GM18507 (cell line): ENCODE data around the gene YPEL3.
"Not testable (repeated sequence)": the region's sequence is repeated elsewhere in the genome, so short reads cannot be mapped to it uniquely, and the experiment has no call there.

Source experiments
- DNase-seq: peaks from one replicate; pipeline ENCODE4 v3.0.0; 2011; ENCODE audit warnings: low read depth; ENCODE audit not compliant: insufficient read length; ENCODE audit errors: extremely low spot score
- FAIRE-seq: peaks from 2 replicates; lab custom pipeline; 2011; peaks lifted over from hg19 to GRCh38; lab: Jason Lieb, UNC

YPEL3 gene

GRCh38 chr16:30120340-30121105 lies 24.5 kb upstream of the YPEL3 start:
- DNase-seq (no peak), FAIRE-seq (no peak)

DNA sequence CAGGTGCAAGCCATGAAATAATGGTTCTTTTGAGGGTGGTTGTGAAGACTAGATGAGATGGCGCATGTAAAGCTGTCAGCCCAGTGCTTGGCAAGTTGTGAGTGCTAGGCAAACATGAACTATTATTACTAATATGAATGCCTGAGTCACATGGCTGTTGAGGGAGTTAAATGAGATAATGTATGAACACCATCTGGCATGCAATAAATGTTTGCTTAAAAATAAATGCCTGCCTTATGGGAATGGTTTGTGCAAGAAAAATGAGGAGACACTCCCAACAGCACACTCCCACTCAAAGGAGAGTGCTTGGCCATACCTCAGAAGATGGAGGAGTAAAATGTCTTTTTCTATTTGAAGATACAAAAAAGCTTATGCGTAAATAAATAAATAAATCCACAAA lies 23.4 kb upstream of the YPEL3 start:
- DNase-seq: no peak
- FAIRE-seq: no peak

DNA sequence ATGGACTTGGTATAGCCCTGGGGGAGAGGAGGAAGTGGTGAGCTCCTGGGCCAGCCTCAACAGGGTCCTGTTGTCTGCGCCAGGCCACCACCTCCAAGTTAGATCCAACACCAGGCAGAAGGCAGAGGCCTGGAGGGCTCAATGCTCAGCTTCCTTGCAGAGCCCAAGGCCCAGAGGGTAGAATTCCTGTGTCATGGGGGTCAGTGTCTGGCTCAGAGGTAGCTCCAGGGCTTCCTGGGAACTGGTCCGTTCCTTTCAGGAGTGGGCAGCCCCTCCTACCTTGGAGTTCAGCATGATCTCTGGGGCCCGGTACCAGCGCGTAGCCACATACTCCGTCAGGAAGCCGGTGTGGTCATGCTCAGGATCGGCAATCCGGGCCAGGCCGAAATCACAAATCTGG lies 21.8 kb upstream of the YPEL3 start:
- no peak for DNase-seq
- no peak for FAIRE-seq

GRCh38 chr16:30116291-30117207 lies 20.5 kb upstream of the YPEL3 start:
- no peak for DNase-seq
- FAIRE-seq: no peak

DNA sequence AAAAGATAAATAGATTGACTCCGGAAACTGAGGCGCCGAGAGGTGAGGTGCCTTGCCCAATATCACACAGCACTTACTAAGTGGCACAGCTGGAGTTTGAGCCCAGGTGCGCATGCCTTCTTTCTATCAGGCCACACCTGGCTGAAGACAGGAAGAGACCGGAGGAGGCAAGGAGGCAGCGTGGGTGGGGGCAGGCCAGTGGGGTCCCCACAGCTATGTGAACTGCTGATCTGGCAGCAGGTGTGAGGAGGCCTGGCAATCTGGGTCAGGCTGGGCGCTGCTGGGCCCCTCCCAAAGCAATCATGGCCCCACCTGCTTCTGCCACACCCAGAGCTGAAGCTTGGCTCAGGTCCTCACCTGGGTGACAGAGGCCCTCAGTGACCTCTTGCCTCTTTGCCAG lies 19.2 kb upstream of the YPEL3 start:
- DNase-seq (no peak), FAIRE-seq (no peak)

GRCh38 chr16:30114833-30115232 lies 18.8 kb upstream of the YPEL3 start:
- not testable (repeated sequence) for DNase-seq, FAIRE-seq

GRCh38 chr16:30114411-30114810 lies 18.4 kb upstream of the YPEL3 start:
- FAIRE-seq: no peak

GRCh38 chr16:30113711-30114333 lies 17.8 kb upstream of the YPEL3 start:
- DNase-seq: no peak
- FAIRE-seq: no peak

More at GRCh38 chr16:30114411-30114810, 18.4 kb upstream of the YPEL3 start:
- no peak for DNase-seq

DNA sequence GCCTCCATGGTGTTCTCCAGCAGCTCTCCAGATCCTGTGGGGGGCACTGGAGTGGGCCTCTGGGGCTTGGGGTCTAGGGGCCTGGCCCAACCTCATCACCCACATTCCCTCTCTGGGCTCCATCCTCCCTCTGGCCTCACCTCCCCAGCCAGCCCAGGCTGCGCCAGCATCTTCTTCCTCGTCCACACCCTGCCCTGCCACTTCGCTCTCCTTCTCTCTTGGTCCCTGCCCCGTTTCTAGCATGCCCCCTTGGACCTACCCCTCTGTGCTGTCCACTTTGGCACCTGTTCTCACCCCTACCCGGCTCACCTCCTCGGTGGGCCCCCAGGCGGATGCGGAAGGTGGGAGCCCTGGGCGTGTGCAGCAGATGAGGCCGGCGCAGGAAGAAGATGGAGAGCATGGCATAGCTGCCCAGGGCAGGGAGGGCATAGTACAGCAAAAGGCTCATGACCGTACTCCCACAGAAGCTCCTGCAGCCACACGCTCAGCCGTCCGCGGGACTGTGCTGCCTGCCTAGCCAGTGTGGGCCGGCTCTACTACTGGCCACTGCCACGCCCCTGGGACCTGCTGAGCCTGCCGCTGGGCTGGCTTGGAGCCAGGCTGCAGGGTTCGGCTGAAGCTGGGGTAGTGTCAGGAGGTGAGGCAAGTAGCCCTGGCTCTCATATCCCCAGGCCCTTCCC lies 17.2 kb upstream of the YPEL3 start, which contains the start of gene GDPD3:
Gene GDPD3 (minus strand): TSS at position 507 of the 680 bp plus-strand sequence. CDS start 59 bp downstream, at position 448.
- FAIRE-seq (no peak), DNase-seq (no peak)

DNA sequence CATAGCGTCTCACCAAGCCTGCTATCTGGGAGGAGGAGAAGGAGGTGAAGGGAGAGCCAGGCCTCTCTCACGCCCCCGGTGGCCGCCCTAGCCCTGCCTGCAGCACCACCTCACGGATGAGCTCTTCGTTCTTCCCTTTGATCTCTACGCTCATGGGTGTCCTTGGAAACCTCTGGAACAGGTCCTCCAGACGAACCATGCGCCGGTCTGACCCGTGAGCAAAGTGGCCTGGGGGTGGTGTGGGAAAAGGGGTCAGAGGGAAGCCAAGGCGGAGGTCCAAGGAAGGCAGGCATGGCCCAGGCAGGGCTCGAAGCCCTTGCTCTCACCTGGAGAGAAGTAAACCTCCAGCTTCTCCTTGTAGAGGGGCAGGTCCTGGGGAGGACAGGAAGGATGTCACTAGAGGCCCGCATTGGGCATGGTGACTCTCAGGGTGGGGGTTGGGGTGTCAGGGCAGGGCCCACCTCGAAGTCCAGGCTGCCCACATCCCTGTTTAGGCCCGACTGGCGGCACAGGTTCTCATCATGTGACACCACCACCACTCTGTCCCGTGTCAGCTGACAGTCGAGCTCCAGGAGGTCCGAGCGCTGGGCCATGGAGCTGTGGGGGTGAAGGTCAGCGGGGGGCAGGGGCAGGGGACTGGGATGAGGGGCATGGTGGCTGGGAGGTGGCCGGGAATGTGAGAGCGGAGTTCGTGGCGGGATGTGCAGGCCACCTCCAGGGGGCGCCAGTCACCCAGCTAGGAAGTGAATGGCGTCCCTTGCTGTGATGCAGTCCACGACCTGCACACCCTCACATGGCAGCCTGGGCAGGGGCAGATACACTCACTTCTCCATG lies 16.4 kb upstream of the YPEL3 start:
- DNase-seq: peak; percentile 72
- peak; percentile 57 for FAIRE-seq

DNA sequence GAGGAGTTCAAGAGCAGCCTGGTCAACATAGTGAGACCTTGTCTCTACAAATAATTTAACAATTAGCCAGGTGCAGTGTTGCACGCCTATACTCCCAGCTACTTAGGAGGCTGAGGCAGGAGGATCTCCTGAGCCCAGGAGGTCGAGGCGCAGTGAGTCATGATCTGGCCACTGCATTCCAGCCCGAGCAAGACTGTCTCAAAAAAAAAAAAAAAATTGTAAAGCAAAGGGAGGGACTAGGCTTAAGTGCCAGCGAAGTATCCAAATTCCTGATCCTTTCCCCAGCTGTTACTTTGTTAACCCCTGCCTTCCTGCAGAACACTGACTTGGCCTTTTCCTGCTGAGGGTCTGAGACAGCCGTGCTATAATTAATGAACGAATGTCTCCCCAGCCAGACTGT lies 14.6 kb upstream of the YPEL3 start:
- FAIRE-seq (no peak), DNase-seq (no peak)

GRCh38 chr16:30108059-30108850 lies 12.2 kb upstream of the YPEL3 start:
- DNase-seq (no peak), FAIRE-seq (no peak)

DNA sequence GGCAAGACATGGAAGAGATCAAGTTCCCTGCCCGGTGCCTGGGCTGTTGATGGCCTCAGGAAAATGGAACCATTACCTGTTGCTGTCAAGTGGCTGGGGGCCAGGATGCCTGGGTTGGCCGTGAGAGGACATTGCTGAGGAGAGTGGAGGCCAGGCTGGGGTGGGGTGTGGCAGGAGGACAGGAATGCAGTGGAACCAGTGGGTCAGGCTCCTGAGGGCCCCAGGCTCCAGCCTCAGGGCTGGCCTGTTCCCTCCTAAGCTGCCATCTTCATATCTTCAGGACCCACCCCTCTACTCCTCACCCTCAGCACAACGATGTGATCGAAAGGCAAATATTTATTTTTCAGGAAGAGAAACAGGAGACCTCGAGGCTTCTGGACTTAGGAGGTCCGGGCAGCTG lies 8.5 kb upstream of the YPEL3 start:
- DNase-seq (no peak), FAIRE-seq (no peak)

DNA sequence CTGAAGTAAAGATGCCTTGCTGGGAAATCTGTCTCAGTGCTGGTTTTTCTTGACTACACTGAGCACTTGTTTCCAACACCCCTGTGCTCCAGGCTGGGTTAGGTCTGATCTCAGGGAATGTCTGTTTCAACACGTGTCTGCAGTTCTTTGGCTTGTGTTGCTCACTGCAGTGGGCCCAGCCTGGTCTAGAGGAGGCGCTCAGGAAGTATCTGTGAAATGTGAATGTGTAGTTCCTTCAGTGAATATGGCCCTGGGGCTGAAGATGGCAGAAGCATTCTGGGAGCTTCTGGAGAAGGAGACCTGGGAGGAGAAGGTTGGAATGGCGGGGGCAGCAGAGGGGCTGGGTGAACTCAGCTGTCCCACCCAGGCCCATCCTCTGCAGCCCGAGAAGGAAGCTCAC lies 8.1 kb upstream of the YPEL3 start:
- no peak for FAIRE-seq
- DNase-seq: no peak

GRCh38 chr16:30096862-30097563 lies 1.0 kb upstream of the YPEL3 start:
- no peak for FAIRE-seq
- DNase-seq: no peak

GRCh38 chr16:30095166-30096078 lies 591 bp downstream of the YPEL3 start:
- DNase-seq (no peak), FAIRE-seq (no peak)
